ENCODE results near the gene STK11.

- TF ChIP-seq CTCF (IDR thresholded peaks at IDR 0.05; ENCODE audit: poor library complexity, severe bottlenecking) = no peak
- no peak for TF ChIP-seq POLR2AphosphoS5 (IDR thresholded peaks at IDR 0.05)
- TF ChIP-seq EZH2 (IDR thresholded peaks at IDR 0.05; ENCODE audit: borderline replicate concordance, insufficient read depth, low read length, poor library complexity, severe bottlenecking) = no peak
- TF ChIP-seq MXI1 (conservative IDR thresholded peaks at IDR 0.05; ENCODE audit: poor library complexity, severe bottlenecking) = no peak
- no peak for TF ChIP-seq REST (IDR thresholded peaks at IDR 0.05; ENCODE audit: borderline replicate concordance)
- TF ChIP-seq RAD21 (conservative IDR thresholded peaks at IDR 0.05) = no peak
- no peak for TF ChIP-seq TAF1 (IDR thresholded peaks at IDR 0.05; ENCODE audit: low read depth)
- TF ChIP-seq EP300 (conservative IDR thresholded peaks at IDR 0.05; ENCODE audit: poor library complexity, severe bottlenecking) = no peak
- no peak for TF ChIP-seq SMC3 (conservative IDR thresholded peaks at IDR 0.05; ENCODE audit: poor library complexity)
Observed at GRCh38 chr19:1156305-1156801, 49.2 kb upstream of the STK11 start.

Data from neural cell (in vitro differentiated cells).